Inflammatory macrophage treated with lipopolysaccharide for 4 hours (primary cell): Measurements from ENCODE around the gene KRTAP4-7.
"Not testable (repeated sequence)": the region's sequence is repeated elsewhere in the genome, so short reads cannot be mapped to it uniquely, and the experiment has no call there.

ENCODE experiments used
- DNase-seq: peaks from one replicate; pipeline ENCODE4 v3.0.0-alpha.2; 2020

The KRTAP4-7 gene

DNA sequence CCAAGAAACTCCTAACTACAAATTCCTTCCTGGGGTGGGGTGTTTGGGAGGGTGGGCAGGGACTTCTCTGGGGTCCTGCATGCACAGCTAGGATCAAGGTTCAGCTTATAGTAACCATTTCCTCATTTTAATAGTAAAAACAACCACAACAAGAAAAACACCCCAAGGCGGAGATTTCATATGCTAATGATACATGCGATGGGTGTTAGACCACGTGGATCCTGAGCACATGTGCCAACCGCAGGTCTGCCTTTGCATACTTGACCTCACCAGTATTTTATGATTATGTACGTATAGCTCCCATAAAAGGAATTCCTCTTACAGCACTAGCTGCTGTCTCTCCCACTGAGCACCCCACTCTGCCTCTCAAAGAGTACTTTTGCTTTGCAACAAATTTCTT, 32.3 kb downstream of the KRTAP4-7 start:
- DNase-seq: peak; percentile 21

DNA sequence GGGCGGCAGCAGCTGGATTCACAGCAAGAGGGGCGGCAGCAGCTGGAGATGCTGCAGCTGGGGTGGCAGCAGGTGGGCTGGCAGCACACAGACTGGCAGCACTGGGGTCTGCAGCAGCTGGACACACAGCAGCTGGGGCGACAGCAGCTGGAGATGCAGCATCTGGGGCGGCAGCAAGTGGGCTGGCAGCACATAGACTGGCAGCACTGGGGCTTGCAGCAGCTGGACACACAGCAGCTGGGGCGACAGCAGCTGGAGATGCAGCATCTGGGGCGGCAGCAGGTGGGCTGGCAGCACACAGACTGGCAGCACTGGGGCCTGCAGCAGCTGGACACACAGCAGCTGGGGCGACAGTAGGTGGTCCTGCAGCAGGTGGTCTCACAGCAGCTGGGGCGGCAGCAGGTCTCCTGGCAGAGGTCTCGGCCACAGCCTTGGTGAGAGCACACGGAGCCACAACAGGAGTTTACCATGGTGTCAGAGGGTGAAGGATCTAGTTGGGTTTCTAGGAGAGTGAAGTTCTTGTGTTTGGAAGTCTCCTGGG, 34.0 kb downstream of the KRTAP4-7 start, which contains the start of gene KRTAP4-11:
KRTAP4-11 (minus strand) TSS at position 528 of the 541 bp plus-strand sequence; CDS start at position 470, 58 bp downstream.
- not testable (repeated sequence) for DNase-seq

DNA sequence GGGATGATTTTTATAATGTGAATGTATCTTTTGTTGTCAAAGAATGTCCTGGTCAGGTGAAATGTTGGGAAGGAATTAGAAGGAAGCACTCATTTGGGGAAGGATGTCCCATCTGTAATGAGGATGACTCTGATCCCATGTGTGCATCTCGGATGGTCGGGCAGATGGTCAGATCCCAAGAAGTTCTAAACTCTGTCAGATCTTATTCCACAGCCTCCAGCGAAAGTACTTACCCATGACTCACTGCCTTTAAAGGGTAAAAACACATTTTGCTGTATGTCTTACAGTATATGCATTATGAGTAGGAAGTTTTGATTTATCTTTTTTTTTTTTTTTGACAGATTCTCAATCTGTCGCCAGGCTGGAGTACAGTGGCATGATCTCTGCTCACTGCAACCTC, 34.8 kb downstream of the KRTAP4-7 start:
- DNase-seq: no peak

DNA sequence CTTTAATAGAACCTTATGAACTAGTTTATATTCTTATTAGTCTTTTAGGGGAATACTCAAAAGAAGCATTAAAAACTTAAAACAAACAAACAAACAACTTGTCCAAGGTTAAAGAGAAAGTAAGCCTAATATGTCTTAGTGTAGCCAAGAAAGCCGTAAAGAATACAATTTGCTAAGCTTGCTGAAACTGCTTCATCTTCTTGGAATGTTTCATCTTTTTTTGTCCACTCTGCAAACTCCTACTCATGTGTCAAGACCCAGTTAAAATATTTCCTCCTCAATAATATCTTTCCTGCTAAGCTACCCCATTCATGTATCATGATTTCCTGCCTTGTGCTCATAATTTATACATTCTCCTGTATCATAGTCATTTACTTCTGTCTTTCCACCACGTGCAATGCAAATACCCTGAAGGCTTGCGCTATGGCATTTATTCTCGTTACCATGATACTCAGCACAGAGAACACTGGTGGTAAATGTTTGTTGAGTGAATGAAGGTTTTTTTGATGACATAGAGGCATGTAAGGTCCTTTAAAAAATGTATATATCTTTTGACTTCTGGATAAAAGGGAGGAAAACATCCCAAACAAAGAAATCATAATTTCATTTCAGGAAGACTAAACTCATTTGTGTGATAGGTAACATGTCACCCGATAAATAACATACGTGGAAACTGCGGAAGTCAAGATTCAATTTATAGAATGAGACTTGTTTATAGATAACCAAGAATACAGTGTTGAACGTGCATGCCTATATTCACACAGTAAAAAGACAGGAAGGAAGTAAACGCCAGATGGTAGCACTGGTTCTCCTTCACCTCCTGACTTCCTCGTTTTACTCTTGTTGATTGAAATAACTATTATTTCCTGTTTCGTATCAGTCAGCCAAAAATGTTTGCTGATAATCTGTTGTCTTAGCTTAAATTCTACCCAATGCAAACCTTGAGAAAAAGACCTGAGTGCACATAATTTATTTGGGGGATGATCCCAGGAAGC, 36.0 kb downstream of the KRTAP4-7 start:
- DNase-seq: peak; percentile 6

DNA sequence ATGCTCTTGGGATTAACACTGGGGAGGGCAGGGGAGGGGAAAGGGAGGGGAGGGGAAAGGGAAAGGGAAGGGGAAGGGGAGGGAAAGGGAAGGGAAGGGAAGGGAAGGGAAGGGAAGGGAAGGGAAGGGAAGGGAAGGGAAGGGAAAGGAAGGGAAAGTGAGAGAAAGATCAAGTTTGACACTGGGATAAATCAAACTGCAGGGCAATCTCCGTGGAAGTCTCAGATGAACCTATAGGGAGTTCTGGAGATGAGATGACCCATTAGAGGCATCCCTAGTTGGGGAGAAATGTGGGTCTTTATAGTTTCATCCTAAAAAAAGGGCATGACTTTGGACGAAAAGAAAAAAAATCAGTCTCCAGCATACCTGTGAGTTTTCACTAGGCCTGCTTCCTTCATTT, 37.8 kb downstream of the KRTAP4-7 start:
- DNase-seq: no peak

DNA sequence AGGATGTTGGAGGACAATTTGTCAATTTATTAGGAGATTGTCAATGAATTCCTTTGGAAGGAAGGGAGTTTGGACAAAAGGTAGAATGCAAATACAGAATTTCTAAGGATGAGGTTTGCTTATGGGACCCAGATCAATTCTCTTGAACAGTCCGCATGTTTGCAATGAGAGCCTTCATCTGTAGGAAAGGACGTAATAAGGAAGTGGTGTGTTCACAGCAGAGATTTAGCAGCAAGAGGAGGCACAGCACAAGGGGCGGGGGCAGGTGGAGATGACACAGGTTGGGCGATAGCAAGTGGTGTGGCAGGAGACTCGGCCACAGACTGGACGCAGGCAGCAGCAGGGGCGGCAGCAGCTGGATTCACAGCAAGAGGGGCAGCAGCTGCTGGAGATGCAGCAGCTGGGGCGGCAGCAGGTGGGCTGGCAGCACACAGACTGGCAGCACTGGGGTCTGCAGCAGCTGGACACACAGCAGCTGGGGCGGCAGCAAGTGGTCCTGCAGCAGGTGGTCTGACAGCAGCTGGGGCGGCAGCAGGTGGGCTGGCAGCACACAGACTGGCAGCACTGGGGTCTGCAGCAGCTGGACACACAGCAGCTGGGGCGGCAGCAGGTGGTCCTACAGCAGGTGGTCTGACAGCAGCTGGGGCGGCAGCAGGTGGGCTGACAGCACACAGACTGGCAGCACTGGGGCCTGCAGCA, 39.5 kb downstream of the KRTAP4-7 start:
- DNase-seq: not testable (repeated sequence)

DNA sequence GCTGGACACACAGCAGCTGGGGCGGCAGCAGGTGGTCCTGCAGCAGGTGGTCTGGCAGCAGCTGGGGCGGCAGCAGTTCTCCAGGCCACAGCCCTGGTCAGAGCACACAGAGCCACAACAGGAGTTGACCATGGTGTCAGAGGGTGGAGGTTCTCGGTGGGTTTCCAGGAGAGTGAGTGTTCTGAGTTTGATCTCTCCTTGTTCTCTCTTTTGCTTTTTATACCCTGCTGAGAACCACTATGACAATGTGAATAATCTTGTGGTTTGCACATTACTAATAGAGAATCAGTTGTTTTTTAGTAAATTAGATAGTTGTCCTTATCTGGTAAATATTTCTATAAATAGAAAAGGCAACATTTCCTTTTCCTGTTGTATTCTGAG, 40.0 kb downstream of the KRTAP4-7 start, which contains the start of gene KRTAP4-12:
KRTAP4-12 (minus strand) TSS at position 192 of the 381 bp plus-strand sequence; CDS start at position 132, 60 bp downstream.
- not testable (repeated sequence) for DNase-seq

DNA sequence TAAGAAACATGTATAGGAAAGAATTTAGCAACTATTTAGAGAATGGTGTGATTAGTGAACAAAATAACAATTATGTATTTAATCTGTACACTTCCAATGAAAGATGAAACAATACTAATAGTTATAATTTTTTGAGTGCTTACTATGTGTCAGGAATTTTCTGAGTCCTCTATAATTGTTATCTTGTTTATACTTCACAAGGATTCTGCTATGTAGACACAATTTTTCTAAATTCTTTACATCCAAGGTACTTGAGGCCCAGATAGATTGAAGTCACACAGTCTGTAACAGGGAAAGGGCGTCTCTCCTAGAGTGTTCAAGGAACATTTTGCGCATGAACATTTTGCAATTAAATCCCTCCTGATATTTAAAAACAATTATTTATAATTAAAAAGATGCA, 41.1 kb downstream of the KRTAP4-7 start:
- DNase-seq: no peak

DNA sequence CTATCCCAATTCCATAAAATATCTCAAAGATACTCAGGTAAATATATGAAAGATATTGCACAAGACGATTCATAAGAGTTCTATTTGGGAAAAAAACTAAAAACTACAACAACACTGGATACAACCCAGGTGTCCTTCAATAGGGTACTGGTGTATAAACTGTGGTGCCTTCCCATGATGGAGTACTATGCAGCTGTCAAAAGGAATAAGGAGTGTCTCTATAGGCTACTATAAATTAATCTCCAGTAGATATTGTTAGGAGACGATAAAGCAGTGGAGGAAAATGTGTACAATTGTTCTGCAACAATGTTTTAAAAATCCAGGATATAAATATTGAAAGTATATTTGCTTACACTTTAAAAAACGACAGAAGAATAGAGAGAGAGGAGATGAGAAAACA, 42.5 kb downstream of the KRTAP4-7 start:
- DNase-seq: no peak

DNA sequence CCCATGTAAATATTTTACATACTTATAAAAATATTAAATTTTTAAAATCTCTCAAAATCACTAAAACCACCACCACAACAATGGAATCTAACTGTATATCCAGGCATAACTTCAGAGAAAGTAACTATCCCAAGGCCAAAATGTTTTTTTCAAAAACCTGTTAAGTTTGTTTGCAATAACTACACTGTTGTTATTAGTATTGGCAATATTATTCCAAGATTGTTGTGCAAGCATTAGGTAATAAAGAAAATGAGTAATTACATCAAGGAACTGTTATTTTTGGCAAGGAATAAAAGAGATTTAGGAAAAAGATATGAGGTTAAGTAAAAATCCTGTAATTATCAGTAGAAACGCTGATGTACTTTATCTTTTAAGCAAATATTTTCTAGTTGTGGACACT, 43.4 kb downstream of the KRTAP4-7 start:
- no peak for DNase-seq

DNA sequence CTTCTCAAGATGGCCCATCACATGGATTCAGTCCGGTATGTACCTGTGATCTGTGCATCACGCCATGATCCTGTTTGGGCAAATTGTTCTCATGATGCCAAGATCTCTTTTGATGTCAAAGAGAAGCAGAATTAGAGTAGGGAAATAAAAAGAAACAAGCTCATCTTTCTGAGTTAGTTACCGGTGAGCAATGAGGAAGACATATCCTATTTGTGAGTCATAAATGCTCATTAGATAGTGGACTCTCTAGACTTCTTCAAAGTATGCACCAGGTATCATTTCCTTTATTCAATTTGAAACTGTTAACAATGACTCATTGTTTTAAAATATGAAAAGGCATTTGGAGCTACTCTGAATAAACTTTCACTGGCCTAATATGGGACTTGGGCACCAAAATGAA, 48.0 kb downstream of the KRTAP4-7 start:
- DNase-seq: no peak

DNA sequence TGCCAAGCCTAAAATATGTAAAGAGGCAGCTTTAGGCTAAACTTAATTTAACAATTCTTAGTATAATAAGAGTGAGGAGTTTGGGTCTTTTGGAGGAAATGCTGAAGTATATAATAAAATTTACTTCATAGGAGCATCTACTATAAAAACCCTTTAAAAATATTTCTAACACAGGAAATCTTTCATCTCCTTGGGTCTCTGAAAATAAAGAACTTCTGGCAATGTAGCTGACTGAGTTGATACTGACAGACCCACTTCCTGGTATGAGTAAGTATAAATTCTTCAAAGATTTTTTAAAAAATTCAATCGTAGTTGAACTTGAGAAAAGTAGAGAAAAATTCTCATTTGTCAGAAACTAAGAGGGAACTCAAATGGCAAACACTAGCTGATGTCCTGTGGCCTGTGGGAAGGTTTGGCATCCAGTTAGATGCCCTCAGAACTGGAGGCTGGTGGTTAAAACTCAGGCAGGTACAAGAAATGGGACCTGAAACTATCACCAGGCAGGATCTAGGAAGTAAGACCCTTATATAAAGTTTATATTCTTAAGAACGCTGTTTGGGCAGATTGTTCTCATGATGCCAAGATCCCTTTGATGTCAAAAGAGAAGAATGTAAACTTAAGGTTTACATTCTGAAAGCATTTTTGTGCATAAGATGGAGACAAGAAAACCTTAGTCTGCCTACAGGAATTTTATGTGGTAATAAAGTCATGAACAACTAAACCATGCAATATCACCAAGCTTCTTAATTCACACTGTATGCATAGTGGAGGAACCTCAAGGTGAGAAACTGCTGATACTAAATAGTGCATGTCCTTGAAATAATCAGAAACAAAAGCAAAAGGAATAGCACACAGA, 50.2 kb downstream of the KRTAP4-7 start:
- DNase-seq: no peak
